HG03520 (cell line): ENCODE data around the gene ASS1.
"Not testable (repeated sequence)": the region's sequence is repeated elsewhere in the genome, so short reads cannot be mapped to it uniquely, and the experiment has no call there.

Experiments
- ATAC-seq: cut with Tn5 transposase; IDR thresholded peaks from one replicate; pipeline ENCODE4 v1.9.1; 2021; ENCODE audit warnings: mild to moderate bottlenecking, moderate library complexity; ENCODE audit not compliant: unreplicated experiment

The ASS1 gene

GRCh38 chr9:130433168-130433946, 11.4 kb upstream of the ASS1 start:
- ATAC-seq = no peak

GRCh38 chr9:130433947-130434262, 10.9 kb upstream of the ASS1 start:
- ATAC-seq = no peak

GRCh38 chr9:130434656-130435055, 10.1 kb upstream of the ASS1 start:
- not testable (repeated sequence) for ATAC-seq

- ATAC-seq = no peak
Measured at GRCh38 chr9:130437011-130437789, 7.6 kb upstream of the ASS1 start.

- no peak for ATAC-seq
Measured at GRCh38 chr9:130438382-130438981, 6.3 kb upstream of the ASS1 start.

- ATAC-seq = no peak
Measured at GRCh38 chr9:130441031-130441430, 3.7 kb upstream of the ASS1 start.

GRCh38 chr9:130442746-130443455, 1.9 kb upstream of the ASS1 start:
- ATAC-seq = no peak

- ATAC-seq = no peak
Measured at GRCh38 chr9:130443456-130443801, 1.3 kb upstream of the ASS1 start.

GRCh38 chr9:130443840-130444492, 795 bp upstream of the ASS1 start:
- ATAC-seq = no peak

GRCh38 chr9:130445268-130445983, 665 bp downstream of the ASS1 start:
- no peak for ATAC-seq

GRCh38 chr9:130446101-130446861, 1.5 kb downstream of the ASS1 start:
- ATAC-seq = no peak

- ATAC-seq = no peak
Measured at GRCh38 chr9:130447193-130447816, 2.5 kb downstream of the ASS1 start.

GRCh38 chr9:130448035-130448624, 3.4 kb downstream of the ASS1 start:
- no peak for ATAC-seq

GRCh38 chr9:130448771-130449603, 4.2 kb downstream of the ASS1 start:
- ATAC-seq = no peak

GRCh38 chr9:130450344-130451003, 5.7 kb downstream of the ASS1 start:
- no peak for ATAC-seq

- no peak for ATAC-seq
Measured at GRCh38 chr9:130451004-130451390, 6.2 kb downstream of the ASS1 start.
